Stimulated activated CD8-positive, alpha-beta memory T cell treated with anti-CD3 and anti-CD28 coated beads, Interleukin-15, amount 100 ng/mL, for 4 hours (primary cell): ENCODE results near the gene OLFM1.
"Not testable (repeated sequence)": the region's sequence is repeated elsewhere in the genome, so short reads cannot be mapped to it uniquely, and the experiment has no call there.

ENCODE experiments used
- DNase-seq, 2 donors: peaks; one replicate each; pipeline ENCODE4 v3.0.0-alpha.2; 2020; ENCODE audit warnings: low read depth in 2 of 2

Gene OLFM1

DNA sequence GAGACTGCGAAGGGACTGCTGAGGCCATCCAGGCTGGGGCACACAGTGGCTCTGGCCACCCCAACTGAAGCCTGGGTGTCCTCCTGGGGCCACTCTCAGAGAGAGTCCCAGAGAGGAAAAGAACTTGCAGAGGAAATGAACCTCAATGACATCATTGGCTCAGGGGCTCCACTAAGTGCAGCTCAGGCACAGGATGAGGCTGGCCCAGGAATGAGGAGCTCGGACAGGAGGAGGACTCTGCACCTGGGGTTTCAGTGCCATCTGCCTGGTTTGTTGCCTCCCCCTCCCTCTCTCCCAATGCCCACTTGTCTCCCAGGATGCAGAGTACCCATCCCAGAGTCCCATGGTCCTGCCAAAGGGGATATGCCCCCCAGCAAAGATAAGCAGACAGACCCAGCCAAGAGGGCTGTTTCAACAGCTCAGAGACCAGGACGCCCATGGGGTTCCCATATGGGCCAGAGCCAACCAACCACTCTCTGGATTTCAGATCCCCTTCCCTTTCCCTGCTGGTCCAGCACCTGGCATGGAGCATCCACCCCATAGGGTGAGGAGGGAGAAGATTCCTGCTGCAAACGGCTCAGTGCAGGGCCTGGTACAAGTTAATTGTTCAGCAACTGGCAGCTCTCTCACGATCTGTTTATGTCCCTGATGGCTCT lies 26.9 kb upstream of the OLFM1 start:
- no peak for DNase-seq

DNA sequence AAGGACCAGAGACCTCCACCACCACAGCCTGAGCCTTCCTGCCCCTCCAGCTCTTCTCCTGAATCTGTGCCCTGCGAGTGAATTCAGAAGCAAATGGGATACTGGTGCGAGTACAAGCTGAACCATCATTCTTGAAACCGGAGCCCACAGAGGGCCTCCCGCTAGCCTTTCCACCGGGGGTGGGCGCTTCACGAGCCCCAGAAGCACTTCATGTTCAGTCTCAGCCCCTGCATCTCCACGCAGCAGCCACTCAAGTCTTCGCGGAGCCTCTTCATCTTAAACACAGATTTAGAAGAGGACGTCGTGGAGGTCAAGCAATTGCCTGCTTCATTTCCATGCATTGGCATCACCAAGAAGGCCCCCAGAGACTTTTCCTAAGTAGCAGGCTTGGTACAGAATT lies 26.0 kb upstream of the OLFM1 start:
- DNase-seq, result no peak

DNA sequence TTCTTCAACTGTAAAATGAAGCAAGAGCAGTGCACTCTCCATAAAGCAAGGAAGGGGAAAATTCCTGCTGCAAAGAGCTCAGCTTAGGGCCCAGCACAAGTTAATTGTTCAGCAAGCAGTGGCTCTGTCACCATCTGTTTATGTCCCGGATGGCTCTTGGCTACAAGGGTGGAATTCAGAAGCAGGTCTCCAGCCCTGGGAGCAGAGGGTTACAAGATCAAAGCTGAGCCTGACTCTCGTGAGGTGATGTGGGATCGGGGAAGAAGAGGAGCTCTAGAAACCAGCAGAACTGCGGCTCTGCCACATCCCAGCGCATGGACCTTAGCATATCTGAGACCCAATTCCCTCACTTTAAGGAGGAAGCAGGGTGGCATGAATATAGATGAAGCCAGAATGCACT lies 25.2 kb upstream of the OLFM1 start:
- no peak for DNase-seq

- DNase-seq, result not testable (repeated sequence)
Measured at GRCh38 chr9:135063466-135063865, 24.0 kb upstream of the OLFM1 start.

DNA sequence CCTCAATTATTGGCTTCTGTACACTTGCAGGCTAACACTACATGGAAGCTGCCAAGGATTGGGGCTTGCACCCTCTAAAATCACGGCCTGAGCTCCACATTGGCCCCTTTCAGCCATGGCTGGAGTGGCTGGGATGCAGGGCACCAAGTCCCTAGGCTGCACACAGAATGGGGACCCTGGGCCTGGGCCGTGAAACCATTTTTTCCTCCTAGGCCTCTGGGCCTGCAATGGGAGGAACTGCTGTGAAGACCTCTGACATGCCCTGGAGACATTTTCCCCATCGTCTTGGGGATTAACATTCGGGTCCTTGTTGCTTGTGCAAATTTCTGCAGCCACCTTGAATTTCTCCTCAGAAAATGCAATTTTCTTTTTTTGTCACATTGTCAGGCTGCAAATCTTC lies 23.6 kb upstream of the OLFM1 start:
- not testable (repeated sequence) for DNase-seq

- DNase-seq, result no peak
Measured at GRCh38 chr9:135065151-135065550, 22.3 kb upstream of the OLFM1 start.

DNA sequence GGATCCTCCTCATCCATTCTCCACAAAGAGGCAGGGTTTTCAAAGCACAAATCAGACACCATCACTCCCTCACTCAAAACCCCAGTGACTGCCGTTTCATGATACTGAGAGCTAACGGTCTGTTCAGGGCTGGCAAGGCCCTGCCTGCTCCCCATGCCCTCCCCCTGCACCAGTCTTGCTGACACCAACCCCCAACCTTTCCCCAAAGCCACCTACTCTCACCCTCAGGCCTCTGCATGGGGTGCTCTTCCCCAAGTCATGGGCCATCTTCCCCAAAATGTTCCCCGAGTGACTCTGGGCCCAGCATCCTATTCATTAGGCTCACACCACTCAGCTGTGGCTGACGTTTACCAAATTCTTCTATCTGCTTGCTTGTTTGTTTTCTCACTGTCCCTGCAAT lies 21.7 kb upstream of the OLFM1 start:
- no peak for DNase-seq

- no peak for DNase-seq
Measured at GRCh38 chr9:135066291-135066690, 21.2 kb upstream of the OLFM1 start.

GRCh38 chr9:135067096-135067710 lies 20.3 kb upstream of the OLFM1 start:
- DNase-seq, result no peak

GRCh38 chr9:135068776-135069415 lies 18.6 kb upstream of the OLFM1 start:
- no peak for DNase-seq

- DNase-seq, result no peak
Measured at GRCh38 chr9:135069558-135070197, 17.8 kb upstream of the OLFM1 start.

DNA sequence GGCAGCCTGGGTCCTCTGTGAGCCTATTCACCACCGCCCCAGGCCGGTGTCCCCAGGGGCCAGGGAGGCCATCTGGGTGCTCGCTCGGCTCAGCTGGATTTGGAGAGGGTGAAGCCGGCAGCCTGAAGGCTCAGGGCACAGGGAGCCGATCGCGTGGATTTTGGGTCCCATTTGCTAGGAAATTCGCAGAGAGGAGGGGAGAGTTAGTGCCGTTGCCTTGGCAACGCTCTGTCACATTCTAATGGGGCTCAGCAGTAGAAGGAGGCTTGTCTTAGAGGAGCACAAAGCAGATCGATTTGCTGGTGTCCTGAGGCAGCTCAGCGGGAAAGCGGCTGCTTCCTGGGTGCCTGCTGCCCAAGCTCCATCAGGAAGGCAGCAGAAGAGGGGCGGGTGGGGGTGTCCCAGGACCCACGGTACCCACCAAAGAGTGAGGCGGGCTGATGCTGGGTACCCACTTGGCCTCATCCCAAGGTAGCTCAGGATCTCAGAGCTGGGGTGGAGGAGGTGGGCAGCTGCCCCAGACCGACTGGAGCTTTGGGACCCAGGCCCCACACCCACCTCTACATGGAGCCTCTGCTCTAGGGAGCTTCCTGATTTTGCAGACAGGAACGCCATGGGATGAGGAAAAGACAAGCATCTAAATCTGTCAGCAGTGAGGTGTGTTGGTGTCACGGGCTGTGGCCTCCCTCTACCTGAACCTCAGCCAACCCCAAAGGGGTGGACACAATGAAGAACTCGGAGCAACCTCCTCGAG lies 17.1 kb upstream of the OLFM1 start:
- no peak for DNase-seq

- no peak for DNase-seq
Measured at GRCh38 chr9:135070964-135071735, 16.3 kb upstream of the OLFM1 start.

- DNase-seq, result no peak
Measured at GRCh38 chr9:135073081-135073740, 14.3 kb upstream of the OLFM1 start.

- DNase-seq, result no peak
Measured at GRCh38 chr9:135073741-135074305, 13.6 kb upstream of the OLFM1 start.

DNA sequence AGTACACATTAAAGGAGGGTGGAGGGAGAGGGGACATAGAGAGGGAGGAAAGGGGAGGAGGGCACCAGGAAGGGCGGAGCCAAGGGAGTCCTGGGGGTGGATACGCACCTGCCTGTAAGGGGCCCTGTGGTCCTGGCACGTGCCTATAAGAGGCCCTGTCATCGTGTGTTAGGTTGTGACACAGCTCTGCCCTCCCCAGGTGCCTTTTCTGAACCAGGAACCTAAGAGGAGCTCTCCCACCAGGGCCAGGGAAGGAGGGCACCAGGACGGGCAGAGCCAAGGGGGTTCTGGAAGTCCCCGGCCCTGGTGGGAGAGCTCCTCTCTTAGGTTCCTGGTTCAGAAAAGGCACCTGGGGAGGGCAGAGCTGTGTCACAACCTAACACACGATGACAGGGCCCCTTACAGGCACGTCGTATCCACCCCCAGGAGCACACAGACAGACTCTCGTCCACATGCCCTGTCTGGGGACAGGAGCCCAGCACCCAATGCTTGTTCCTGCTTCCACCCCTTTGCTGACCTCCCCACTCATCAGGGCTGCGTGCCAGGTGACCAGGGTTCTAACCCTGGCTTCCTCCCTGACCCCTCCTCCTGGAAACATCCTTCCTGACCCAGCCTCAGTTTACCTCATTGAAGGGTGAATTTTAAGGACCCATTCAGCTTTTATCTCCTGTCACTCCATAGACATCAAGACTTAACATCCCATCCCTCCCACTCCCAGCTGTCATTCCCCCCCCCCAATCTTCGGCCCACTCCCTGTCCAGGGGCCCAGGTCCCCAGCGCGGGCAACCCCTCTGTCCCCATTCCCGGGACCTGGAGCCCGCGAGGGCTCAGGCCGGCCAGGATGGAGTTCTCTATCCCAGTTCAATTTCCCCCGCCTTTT lies 12.9 kb upstream of the OLFM1 start:
- no peak for DNase-seq

GRCh38 chr9:135075234-135076142 lies 12.0 kb upstream of the OLFM1 start:
- DNase-seq, result no peak

GRCh38 chr9:135076143-135076875 lies 11.2 kb upstream of the OLFM1 start:
- DNase-seq, result no peak
